Left kidney (tissue), 8 donors: ENCODE measurements around the gene CYB561D1. TPM values are rescaled to one million over a fixed set of nuclear protein-coding genes. Genes with fewer than 3 reads are reported as not detected.
"Not testable (repeated sequence)": the region's sequence is repeated elsewhere in the genome, so short reads cannot be mapped to it uniquely, and the experiment has no call there.

Experiments
- DNase-seq: peaks from one replicate; pipeline ENCODE4 v3.0.0-alpha.2; 2013
- long read RNA-seq, 8 donors: transcript quantifications; one replicate each; lab custom pipeline, GENCODE V29; 2026
- polyA plus RNA-seq: library from polyadenylated mRNA; unstranded; fragments of 120-200 nt; gene quantifications from one replicate; pipeline ENCODE4 v1.2.1, GENCODE V29; 2013; ENCODE audit not compliant: insufficient read length

Gene CYB561D1, protein sequence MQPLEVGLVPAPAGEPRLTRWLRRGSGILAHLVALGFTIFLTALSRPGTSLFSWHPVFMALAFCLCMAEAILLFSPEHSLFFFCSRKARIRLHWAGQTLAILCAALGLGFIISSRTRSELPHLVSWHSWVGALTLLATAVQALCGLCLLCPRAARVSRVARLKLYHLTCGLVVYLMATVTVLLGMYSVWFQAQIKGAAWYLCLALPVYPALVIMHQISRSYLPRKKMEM
- polyA plus RNA-seq = 9.7 TPM
- long read RNA-seq, donor 1, full-length matches to known transcripts = 9 of 9 reads
- long read RNA-seq, donor 1, partial matches to known transcripts = 0 of 9 reads
- long read RNA-seq, donor 1, other reads (novel, unspliced or antisense) = 0 of 9 reads
- long read RNA-seq, donor 2, partial matches to known transcripts = 0 of 2 reads
- long read RNA-seq, donor 2, other reads (novel, unspliced or antisense) = 0 of 2 reads
- long read RNA-seq, donor 3, partial matches to known transcripts = 0 of 2 reads
- long read RNA-seq, donor 3, other reads (novel, unspliced or antisense) = 0 of 2 reads
- long read RNA-seq, donor 4 = 0 reads
- long read RNA-seq, donor 5, full-length matches to known transcripts = 4 of 4 reads
- long read RNA-seq, donor 5, partial matches to known transcripts = 0 of 4 reads
- long read RNA-seq, donor 5, other reads (novel, unspliced or antisense) = 0 of 4 reads
- long read RNA-seq, donor 6, full-length matches to known transcripts = 3 of 3 reads
- long read RNA-seq, donor 6, partial matches to known transcripts = 0 of 3 reads
- long read RNA-seq, donor 6, other reads (novel, unspliced or antisense) = 0 of 3 reads
- long read RNA-seq, donor 7, full-length matches to known transcripts = 5 of 21 reads
- long read RNA-seq, donor 7, partial matches to known transcripts = 16 of 21 reads
- long read RNA-seq, donor 7, other reads (novel, unspliced or antisense) = 0 of 21 reads
- long read RNA-seq, donor 8 = 0 reads

DNA sequence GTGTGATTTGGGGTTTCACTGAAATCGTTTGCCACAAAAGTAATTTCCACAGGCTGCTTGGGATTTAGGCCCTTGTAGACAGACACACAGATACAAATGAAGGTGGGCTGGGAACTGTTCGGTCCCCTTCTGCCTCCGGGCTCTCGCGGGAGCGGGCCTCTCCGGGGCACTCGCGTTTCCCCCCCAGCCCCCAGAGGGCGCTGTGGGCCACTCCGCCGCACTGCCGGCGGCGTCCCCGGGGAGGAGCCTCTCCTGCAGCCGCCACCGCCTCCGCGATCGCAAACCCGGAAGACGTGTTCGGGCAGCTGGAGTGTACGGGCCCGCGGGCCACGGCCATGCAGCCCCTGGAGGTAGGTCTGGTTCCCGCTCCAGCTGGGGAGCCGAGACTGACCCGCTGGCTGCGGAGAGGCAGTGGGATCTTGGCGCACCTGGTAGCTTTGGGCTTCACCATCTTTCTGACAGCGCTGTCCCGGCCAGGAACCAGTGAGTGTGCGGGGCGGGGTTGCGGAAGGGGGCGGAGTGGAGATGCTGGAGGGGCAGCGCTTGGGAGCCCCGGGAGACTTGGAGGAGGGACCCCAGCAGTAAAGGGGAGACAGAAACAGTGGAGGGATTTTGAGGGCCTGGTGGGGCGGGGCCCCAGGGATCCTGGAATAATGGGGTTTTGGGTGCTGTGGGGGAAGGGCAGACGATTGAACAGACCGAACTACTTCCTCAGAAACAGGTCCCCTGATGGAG is at the start of gene CYB561D1:
Gene CYB561D1 (plus strand): TSS at position 290 of the 735 bp plus-strand sequence. CDS start 46 bp downstream, at position 336.
- DNase-seq = peak; percentile 84

DNA sequence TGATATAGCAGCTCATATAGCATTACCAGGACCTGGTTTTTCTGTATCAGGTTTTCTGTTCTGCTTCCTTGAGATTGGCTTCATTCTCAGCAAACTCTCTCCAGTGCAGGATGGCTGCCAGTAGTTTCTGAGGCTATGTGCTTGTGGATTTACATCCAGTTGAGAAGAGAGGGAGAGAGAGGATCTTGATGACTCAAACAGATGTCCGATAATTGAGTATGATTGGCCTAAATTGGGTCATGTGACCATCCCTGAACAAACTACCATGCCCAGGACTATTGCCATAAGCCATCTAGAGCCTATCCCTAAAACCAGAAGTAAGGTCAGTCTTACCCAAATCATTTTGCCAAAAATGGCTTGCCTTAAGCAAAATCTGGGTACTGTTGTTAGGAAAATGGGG is 49.5 kb upstream of the CYB561D1 start:
- no peak for DNase-seq

DNA sequence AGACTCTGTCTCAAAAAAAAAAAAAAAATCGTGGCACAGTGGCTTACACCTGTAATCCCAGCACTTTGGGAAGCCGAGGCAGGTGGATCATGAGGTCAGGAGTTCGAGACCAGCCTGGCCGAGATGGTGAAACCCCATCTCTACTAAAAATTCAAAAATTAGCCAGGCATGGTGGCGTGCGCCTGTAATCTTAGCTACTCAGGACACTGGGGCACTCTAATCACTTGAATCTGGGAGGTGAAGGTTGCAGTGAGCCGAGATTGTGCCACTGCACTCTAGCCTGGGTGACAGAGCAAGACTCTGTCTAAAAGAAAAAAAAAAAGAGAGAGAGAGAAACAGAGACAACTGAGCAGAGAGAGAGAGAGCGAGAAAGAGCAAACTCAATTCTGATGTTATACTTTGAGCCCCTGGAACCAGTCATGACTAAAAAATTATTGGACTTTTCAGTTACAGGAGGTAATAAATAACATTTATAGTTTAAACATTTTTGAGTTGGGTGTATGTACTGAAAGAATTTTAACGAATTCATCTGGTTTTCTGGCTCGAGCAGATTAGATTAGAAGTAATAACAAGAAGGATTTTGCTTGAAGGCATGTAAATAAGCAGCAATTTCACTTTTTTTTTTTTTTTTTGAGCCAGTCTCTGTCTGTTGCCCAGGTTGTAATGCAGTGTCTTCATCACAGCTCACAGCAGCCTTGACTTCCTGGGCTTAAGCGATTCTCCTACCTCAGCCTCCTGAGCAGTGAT is 47.8 kb upstream of the CYB561D1 start:
- not testable (repeated sequence) for DNase-seq

DNA sequence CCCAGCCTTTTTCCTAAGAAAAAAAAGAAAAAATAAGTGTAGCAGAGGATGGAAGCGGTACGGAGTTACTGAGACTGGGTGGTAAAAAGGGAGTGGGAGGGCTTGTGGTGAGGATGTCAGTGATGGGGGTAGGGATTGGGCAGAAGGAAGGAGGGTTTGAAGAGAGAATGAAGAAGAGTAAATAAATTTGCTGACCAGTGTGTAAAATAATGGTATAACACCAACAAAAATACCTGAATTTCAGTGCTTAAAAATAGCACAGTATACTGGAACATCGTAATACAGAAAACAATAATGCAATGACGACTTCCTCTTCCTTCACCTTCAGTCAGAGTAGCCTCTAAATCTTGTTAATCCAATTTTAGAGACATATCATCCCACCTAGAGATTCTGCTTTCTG is 46.4 kb upstream of the CYB561D1 start:
- DNase-seq = no peak

DNA sequence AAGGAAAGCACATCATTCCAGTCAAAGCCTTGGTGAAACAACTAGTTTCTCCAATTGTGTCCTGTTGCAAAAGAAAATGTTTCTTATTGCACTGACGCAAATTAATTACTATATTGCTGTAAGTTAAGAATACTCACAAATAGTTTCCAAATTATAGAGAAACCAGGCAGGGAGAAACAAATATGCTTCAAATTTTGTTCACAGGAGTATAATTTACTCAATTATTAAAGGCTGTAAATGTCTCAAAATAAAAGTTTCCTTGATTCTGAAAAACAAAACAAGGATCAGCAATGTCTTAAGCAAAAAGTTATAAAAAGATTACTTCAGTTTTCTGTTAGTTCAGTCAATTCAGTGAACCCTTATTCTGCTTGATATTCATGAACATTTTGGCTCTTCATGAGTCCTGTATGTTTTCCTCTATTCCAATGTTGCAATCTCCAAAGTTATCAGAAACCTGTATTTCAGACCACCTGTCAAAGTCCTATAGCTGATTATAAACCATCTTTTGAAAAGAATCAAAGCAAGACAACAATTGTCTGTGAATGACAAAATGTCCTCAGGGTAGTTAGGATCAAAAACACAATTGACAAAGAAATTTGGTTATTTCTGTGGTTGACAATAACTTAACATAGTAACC is 39.3 kb upstream of the CYB561D1 start:
- no peak for DNase-seq

DNA sequence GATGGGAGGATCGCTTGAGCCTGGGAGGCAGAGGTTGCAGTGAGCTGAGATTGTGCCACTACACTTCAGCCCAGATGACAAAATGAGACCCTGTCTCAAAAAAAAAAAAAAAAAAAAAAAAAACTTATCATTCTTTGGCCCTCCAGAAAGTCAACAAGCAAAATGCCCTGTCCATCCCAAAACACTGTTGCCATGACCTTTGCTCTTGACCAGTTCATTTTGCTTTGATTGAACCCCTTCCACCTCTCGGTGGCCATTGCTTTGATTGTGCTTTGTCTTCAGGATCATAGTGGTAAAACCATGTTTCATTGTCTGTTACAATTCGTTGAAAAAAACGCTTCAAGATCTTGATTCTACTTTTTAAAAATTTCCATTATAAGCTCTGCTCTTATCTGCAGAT is 36.1 kb upstream of the CYB561D1 start:
- no peak for DNase-seq

DNA sequence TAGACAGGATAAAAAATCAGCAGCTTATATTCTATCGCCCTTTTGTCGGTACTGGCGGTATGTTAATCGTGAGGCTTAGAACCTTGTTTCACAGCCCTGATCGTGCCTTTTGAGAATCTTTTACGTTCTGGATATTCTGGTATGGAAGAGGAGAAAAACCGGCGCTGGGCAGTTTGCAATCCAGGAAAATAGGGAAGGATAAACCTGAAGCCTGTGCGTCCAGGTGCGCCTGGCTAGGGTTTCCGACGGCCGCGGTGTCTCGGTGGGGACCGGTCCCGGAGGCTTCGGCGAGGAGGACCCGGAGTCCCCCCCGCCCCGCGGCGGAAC is 27.8 kb upstream of the CYB561D1 start:
- no peak for DNase-seq

DNA sequence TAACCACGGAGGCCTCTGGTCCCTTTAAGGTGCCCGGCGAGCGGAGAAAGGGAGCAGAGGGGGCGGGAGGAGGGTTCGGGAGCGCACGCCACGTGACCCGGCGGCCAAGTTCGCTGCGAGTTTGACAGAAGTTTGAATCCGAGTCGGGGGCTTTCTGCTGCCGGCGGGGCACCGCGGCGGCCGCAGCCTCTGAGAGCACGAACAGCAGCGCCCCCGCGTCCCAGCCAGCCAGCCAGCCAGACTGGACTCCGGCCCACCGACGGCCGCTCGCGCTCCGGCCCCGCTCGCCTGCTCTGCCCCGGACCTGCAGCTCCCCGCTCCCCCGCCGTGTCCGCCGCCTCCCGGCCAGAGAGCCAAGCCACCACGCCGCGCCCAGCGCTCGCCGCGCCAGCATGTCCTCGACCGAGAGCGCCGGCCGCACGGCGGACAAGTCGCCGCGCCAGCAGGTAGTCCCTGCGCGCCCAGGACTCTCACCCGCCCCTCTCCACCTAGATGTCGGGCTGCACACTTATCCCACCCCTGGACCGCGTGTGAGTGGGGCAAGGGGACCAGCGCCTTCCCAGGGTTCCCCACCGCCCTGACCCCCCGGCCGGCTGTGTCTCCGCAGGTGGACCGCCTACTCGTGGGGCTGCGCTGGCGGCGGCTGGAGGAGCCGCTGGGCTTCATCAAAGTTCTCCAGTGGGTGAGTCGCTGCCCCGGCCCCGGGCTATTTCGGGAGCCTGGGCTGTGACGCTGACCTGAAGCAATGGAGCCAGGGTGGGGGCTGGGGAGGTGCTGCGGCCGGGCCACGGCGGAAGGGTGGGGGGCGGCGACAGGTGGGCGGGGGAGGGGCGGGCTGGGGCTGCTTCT is 27.2 kb upstream of the CYB561D1 start, which contains the start of gene SYPL2:
Gene SYPL2 (plus strand): TSS at position 95 of the 849 bp plus-strand sequence. CDS start 298 bp downstream, at position 393.
- peak; percentile 46 for DNase-seq

DNA sequence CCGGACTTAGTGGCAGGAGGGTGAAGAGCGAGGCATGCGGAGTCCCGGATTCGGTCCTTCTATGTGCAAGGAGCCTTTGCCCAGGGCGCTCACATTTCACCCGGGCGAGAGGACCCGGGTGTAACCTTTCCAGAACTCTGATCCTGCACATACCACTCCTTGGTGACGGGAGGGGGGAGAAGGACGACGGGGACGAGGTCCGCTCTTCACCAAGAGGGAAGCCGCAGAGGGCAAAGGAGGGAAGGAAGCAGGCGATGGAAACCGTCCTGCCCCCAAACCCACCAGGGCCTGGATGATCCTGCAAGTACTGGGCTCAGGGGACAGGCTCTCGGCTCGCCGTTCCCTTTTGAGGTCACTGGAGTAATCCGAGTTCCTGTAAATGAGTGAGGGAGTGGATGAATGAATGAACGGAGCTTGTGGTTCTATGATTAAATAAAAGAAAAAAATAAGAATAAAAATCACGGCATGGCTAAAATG is 26.6 kb upstream of the CYB561D1 start:
- DNase-seq = peak; percentile 15

DNA sequence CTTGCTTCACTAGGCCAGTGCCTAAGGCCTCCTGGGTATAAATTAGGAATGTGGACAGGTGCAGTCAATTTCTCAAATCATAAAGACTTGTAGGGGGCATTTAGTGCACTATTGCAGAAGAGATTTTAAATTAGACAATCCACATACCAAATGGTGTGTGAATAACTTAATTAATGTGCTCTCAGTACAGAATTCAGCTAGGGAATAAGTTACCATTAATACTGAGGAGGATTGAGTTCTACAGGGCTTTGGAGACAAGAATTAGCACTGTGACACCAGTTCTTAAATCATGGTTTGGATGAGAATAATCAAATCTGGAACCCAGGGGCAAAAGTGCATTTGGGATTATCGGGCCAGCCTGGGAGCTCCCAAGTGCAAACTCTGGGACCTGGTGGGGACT is 25.8 kb upstream of the CYB561D1 start:
- no peak for DNase-seq

DNA sequence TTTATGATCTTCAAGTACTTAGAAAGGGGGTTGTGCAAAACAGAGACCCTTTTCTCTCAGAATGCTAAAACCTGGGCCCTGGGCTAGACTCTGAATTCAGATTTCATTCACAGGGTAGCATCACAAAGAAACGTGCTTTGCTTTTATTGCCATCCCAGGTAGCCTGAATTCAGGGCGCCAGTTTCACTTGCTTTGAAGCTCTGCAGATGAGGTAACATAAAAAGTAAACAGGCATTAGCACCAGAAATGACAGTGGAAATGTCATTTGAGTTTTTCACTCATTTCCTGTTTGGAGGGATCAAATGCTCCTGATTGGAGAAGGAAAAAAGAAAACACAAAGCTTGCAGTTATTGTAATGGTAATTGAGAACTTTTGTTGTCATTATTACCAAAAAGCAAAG is 25.0 kb upstream of the CYB561D1 start:
- DNase-seq = no peak

DNA sequence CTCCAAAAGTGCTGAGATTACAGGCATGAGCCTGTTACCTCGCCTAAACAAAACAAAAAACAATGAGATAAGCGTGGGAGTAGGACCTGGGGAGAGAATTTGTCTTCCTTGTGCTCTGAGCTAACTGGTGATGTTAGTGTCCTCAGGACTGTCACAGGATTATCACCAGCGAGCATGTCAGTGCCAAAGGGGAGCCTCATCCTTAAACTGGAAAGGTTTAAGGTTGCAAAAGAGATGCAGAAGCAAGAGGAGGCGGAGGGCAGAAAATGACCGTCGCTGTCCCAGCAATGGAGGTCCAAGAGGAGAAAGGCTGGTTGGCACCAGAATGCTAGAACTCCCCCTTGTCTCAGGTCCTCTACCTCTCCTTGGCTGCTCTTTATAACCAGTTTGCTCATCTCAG is 23.6 kb upstream of the CYB561D1 start:
- DNase-seq = no peak

DNA sequence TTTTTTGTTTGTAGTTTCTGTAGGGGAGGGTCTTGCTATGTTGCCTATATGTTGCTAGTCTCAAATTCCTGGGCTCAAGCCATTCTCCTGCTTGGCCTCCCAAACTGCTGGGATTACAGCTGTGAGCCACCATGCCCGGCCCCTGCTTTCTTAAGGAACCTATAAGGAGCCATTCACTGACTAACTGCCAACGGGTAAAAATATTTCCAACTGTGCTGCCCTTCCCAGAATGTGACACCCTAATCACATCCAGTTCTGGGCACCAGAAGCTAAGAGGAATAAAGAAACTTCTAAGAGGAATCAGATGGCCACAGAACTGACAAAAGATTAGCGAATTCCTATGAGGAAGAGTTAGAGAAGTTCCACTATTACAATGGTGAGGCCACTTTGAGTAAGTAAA is 21.1 kb upstream of the CYB561D1 start:
- no peak for DNase-seq

DNA sequence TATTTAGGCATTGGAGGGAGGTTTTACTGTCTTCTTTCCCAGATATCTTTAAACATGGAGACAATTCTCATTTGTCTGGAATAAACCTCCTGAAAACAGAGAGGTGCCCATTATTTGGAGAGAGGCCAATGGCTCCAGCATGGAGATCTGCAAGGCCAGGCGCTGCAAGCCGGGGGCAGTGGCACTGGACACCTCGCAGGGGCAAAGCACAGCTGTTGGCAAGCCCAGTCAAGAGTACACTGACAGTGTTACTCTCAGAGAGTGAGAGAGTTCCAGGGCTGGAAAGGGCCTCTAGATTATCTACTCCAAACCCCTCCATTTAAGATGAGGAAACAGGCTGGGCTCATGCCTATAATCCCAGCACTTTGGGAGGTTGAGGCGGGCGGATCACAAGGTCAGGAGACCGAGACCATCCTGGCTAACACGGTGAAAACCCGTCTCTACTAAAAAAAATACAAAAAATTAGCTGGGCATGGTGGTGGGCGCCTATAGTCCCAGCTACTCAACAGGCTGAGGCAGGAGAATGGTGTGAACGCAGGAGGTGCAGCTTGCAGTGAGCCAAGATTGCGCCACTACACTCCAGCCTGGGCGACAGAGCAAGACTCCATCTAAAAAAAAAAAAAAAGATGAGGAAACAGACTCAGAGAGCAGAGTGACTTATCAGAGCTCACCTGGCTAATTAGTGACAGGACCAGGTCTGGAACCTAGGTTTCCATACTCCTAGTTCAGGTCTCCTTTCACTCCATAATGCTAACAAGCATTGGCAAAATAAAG is 20.4 kb upstream of the CYB561D1 start:
- DNase-seq = not testable (repeated sequence)

DNA sequence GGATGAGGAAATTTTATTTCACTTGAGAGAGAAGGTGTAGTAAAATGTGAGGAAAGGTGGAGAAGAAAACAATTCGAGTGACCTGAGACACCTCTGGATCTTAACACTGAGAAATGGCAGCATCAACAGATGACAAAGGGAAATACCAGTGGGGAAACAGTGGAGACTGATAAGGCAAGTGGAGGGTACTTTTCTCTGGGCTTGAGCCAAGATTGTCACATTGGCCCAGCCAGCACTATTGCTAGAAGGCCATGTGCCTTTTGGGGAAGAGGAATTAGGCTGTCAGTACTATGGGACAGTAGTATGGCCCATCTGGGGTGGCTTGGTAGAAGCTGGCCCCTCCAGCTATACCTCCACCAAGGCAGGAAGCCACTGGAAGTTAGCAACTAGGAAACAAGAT is 19.2 kb upstream of the CYB561D1 start:
- DNase-seq = no peak

DNA sequence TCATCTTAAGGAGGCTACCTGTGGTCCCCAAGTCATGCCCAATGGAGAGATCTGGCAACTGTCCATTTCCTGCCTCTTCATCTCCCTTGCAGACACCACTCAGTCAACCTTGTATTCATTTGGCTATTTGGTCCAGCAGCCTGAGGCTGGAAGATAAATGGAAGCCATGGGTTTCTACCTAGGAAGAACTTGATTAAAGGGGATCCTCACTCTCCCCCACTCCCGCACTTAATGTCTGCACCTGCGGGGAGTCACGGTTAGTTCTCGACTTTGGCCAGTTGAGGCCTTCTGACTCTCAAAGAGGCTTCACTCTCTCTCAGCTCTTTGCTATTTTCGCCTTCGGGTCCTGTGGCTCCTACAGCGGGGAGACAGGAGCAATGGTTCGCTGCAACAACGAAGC is 18.6 kb upstream of the CYB561D1 start:
- no peak for DNase-seq

DNA sequence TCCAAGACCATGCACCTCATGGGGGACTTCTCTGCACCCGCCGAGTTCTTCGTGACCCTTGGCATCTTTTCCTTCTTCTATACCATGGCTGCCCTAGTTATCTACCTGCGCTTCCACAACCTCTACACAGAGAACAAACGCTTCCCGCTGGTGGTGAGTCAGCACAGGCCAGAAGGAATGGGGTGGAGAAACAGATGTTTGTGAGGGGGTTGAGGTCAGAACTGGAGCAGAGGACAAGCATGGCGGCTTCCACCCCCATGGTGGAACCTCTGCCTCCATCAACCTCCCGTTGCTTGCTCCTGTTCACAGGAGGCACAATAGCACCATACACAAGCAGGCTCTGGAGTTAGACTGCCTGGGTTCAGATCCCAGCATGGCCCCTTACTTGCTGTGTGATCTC is 17.1 kb upstream of the CYB561D1 start:
- DNase-seq = no peak

DNA sequence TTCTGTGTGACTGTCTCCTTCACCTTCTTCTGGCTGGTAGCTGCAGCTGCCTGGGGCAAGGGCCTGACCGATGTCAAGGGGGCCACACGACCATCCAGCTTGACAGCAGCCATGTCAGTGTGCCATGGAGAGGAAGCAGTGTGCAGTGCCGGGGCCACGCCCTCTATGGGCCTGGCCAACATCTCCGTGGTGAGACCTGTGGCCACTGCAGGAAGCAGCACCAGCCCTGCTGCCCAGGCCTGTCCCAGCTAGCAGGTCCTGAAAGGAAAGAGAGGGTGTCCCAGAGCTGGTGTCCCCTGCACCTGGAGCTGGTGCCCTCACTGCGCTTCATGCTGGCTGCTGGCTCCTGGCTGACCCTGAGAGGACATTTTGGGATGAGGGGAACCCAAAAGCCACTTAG is 16.1 kb upstream of the CYB561D1 start:
- DNase-seq = no peak

DNA sequence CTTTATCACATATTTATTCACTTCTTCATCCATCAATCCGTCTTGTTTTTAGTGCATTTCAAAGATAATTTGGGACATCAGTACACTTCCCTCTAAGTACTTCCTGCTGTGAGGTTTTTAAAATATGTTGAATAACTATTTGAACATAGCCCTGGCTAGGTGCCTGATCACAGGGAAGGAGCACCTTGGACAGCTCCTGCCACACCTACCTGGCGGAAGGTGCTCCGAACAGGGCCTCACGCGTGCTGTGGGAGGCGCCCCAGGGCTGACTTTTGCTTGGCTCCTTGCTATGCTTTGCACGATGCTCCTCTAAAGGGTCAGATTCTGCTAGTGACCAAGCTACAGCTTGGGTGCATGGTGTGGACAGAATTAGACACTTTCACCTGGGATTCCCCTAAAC is 15.1 kb upstream of the CYB561D1 start:
- peak; percentile 18 for DNase-seq
